ENCODE data around the gene RTEL1.

DNA sequence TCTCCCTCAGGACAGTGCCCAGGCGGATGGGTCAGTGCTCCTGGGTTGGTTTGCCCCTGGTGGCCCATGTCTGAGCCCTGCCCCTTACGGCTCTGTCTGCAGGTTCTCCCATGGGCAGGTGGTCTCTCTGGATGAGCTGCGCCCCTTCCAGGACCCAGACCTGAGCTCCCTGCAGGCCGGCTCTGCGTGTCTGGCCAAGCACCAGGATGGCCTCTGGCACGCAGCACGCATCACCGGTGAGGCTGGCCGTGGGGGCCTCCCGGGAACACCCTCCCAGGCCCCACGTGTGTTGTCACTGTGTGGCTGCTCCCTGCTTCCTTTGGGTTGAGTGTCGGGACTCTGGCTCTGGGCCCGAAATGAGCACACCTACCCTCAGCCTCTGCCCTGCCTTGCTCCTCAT lies 75.0 kb downstream of the RTEL1 start:
- TF ChIP-seq, protein P1, sequence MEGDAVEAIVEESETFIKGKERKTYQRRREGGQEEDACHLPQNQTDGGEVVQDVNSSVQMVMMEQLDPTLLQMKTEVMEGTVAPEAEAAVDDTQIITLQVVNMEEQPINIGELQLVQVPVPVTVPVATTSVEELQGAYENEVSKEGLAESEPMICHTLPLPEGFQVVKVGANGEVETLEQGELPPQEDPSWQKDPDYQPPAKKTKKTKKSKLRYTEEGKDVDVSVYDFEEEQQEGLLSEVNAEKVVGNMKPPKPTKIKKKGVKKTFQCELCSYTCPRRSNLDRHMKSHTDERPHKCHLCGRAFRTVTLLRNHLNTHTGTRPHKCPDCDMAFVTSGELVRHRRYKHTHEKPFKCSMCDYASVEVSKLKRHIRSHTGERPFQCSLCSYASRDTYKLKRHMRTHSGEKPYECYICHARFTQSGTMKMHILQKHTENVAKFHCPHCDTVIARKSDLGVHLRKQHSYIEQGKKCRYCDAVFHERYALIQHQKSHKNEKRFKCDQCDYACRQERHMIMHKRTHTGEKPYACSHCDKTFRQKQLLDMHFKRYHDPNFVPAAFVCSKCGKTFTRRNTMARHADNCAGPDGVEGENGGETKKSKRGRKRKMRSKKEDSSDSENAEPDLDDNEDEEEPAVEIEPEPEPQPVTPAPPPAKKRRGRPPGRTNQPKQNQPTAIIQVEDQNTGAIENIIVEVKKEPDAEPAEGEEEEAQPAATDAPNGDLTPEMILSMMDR (IDR thresholded peaks at IDR 0.05; ENCODE audit: low read length), result no peak
- no peak for TF ChIP-seq EZH2 (IDR thresholded peaks at IDR 0.05; ENCODE audit: borderline replicate concordance, low read length)
